ENCODE results near the gene ITGB4. TPM values are rescaled to one million over a fixed set of nuclear protein-coding genes. Genes with fewer than 3 reads are reported as not detected.

ITGB4 gene
- total RNA-seq, 2 experiments from 2014 or later, result 0.81 to 1.3 TPM

DNA sequence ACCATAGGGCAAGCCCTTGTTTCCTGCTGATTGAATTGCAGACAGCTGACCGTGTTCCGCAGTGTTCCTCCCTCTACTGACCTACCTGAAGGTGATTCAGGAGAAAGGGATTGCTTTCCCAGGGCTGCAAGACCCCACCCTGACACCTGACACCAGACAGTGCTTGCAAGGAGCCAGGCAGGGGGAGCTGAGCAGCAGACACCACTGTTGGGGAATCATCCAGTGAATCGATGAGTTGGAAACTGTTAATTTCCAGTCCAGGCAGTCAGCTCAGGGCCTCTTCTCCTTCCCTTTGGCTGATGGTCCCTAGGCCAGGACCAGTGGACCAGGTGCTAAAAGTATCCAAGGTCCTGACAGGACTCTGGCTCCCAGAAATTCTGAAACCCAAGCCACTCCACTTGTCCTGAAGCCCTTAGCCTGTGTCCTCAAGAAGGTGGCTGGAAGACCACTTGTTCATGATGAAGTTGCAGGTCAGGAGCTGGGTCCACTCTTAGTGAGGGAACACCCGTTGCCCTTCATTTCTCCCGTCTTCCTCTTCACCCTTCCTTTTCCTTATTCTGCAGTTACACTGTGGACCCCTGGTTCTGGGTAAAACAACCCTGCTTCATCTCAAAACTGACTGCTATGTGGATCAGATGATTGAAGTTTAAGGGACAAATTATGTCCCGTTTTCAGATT, 53.9 kb downstream of the ITGB4 start:
- no peak overlapping the region for H3K27ac ChIP-seq (ENCODE audit: low read depth in 1 of 2, low read length in 2 of 2)
- peak in 2 of 14 experiments; percentile 30 to 67 for DNase-seq
- Mint-ChIP-seq H3K27me3 (peaks cover 5% of the 10 kb centered on the region), H3K4me3 (peak overlapping the region; percentile 97), H3K4me1 (ENCODE audit: low read depth) (peaks cover 46% of the 10 kb centered on the region), H3K9me3 (no peaks in the 10 kb centered on the region), H3K36me3 (ENCODE audit: low read depth) (peaks cover 54% of the 10 kb centered on the region), H3K27ac (peak overlapping the region; percentile 72)
- H3K4me1 ChIP-seq (ENCODE audit: insufficient read depth, low read length), result peaks cover 12% of the 10 kb centered on the region
- no peak for ATAC-seq (ENCODE audit: poor library complexity)
- TF ChIP-seq, protein P1, sequence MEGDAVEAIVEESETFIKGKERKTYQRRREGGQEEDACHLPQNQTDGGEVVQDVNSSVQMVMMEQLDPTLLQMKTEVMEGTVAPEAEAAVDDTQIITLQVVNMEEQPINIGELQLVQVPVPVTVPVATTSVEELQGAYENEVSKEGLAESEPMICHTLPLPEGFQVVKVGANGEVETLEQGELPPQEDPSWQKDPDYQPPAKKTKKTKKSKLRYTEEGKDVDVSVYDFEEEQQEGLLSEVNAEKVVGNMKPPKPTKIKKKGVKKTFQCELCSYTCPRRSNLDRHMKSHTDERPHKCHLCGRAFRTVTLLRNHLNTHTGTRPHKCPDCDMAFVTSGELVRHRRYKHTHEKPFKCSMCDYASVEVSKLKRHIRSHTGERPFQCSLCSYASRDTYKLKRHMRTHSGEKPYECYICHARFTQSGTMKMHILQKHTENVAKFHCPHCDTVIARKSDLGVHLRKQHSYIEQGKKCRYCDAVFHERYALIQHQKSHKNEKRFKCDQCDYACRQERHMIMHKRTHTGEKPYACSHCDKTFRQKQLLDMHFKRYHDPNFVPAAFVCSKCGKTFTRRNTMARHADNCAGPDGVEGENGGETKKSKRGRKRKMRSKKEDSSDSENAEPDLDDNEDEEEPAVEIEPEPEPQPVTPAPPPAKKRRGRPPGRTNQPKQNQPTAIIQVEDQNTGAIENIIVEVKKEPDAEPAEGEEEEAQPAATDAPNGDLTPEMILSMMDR (IDR thresholded peaks at IDR 0.05), result no peak
- H3K36me3 ChIP-seq (ENCODE audit: insufficient read depth, low read length), result peaks cover 40% of the 10 kb centered on the region
- intact Hi-C loops (cut with DNase I, micrococcal nuclease), result loop anchor here in 1 of 2 experiments (5.0 kb wide), 1 partner anchor 72 kb away; no protein-coding TSS in a partner anchor
- POLR2A ChIA-PET, result interaction anchor here (0.8 to 8.7 kb wide), 15 partner anchors 10 to 363 kb away, joined by 3 to 246 read pairs (median 9); partner anchors contain the start of genes GALK1, LLGL2, TRIM65 and UNC13D
- no peaks in the 10 kb centered on the region for H3K27me3 ChIP-seq (ENCODE audit: control insufficient read depth in 1 of 2, insufficient read depth in 2 of 2, low read length in 2 of 2)
- CTCF ChIA-PET, result interaction anchor here (1.2 to 3.5 kb wide), 4 partner anchors 8 to 72 kb away, joined by 3 to 16 read pairs (median 5); partner anchors contain the start of gene GALK1
- H3K9me3 ChIP-seq (ENCODE audit: control insufficient read depth in 1 of 2, insufficient read depth in 1 of 2, low read length in 2 of 2), result no peaks in the 10 kb centered on the region
- no peak overlapping the region for H3K4me3 ChIP-seq (ENCODE audit: low read length)

DNA sequence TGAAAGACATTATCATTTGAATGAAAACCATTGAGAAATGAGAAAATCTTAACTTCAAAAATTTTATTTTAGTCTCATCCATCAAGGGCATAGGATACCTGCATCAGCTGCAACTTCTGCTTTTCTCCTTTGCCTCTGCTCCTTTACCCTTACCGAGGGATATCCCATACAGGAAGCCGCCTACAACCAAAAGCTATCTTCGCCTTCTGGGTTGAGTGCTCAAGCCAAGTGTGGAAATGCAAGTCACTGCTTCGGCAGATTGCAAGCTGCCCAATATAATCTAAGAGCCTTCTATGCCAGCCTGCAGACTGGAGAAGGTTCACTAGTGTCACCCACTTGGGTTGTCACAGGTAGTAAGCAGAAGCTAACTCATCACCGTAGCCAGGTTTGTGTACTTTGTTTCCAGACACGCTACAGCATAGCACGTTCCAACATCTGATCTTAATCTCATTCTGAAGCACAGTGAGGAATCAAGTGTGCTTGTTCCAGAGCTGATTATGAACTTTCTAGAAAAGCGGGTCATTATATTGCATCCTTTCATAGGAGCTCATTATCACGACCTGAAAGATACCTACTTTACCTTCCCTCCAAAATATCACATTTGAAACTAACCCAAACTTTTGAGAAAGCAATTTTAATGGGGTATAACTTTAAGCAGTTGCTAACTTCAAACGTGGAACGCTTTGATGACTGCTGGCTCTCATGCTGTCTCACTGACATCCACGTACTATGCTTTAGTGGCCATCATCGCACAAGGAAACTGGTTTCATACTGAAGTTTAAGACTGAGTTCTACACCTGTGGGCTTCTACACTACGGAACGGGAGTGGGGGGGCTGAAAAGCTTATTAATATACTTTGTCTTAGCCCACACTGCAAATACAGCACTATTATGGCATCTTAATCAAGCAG, 55.4 kb downstream of the ITGB4 start:
- peak overlapping the region in 1 of 2 donors; percentile 17 for H3K27ac ChIP-seq (ENCODE audit: low read depth in 1 of 2, low read length in 2 of 2)
- ChIA-PET POLR2A (interaction anchor here (0.6 to 8.7 kb wide), 25 partner anchors 9 to 487 kb away, joined by 3 to 246 read pairs (median 4); partner anchors contain the start of genes GALK1, RECQL5, SAP30BP and SLC25A19), CTCF (interaction anchor here (1.0 to 3.5 kb wide), 5 partner anchors 12 to 71 kb away, joined by 3 to 18 read pairs (median 5); partner anchors contain the start of gene GALK1)
- peaks cover 12% of the 10 kb centered on the region for H3K4me1 ChIP-seq (ENCODE audit: insufficient read depth, low read length)
- DNase-seq, result peak in 9 of 14 experiments; percentile 23 to 62 (median 36)
- H3K9me3 ChIP-seq (ENCODE audit: control insufficient read depth in 1 of 2, insufficient read depth in 1 of 2, low read length in 2 of 2), result no peaks in the 10 kb centered on the region
- intact Hi-C loops (cut with DNase I, micrococcal nuclease), result loop anchor here in 1 of 2 experiments (5.0 kb wide), 1 partner anchor 71 kb away; no protein-coding TSS in a partner anchor
- peaks cover 40% of the 10 kb centered on the region for H3K36me3 ChIP-seq (ENCODE audit: insufficient read depth, low read length)
- H3K27me3 ChIP-seq (ENCODE audit: control insufficient read depth in 1 of 2, insufficient read depth in 2 of 2, low read length in 2 of 2), result no peaks in the 10 kb centered on the region
- peaks cover 54% of the 10 kb centered on the region for H3K36me3 Mint-ChIP-seq (ENCODE audit: low read depth)
- H3K4me3 ChIP-seq (ENCODE audit: low read length), result peak overlapping the region; percentile 79
- TF ChIP-seq, protein P1 (IDR thresholded peaks at IDR 0.05), result no peak
- H3K27me3 Mint-ChIP-seq, result peaks cover 5% of the 10 kb centered on the region
- peak; percentile 16 for ATAC-seq (ENCODE audit: poor library complexity)
- H3K4me3 Mint-ChIP-seq, result peak overlapping the region; percentile 97
- peak overlapping the region; percentile 72 for H3K27ac Mint-ChIP-seq
- peaks cover 47% of the 10 kb centered on the region for H3K4me1 Mint-ChIP-seq (ENCODE audit: low read depth)
- no peaks in the 10 kb centered on the region for H3K9me3 Mint-ChIP-seq

Measured in CD4-positive, alpha-beta T cell (primary cell).